Natural killer cell treated with Interleukin-12 subunit alpha and Interleukin-12 subunit beta and Interleukin-15 and Interleukin-18, amount 100 ng/mL, for 72 hours (primary cell): ENCODE data around the gene NTM. TPM values are rescaled to one million over a fixed set of nuclear protein-coding genes. Genes with fewer than 3 reads are reported as not detected.

ENCODE experiments used
- ATAC-seq, 2 donors: fragments of 150-1000 bp; cut with Tn5 transposase in 1 of 2; sonication (Bioruptor Pico), chemical (Tn5 transposase) in 1 of 2; 2 replicates each; pipeline ENCODE4 v1.10.0; 2021
- DNase-seq: peaks from one replicate; pipeline ENCODE4 v3.0.0; 2022; ENCODE audit warnings: low spot score
- H3K27ac Mint-ChIP-seq, 2 donors: 1 replicate in 1 of 2; 2 replicates in 1 of 2; pipeline ENCODE4 v1.8.0; 2022; ENCODE audit warnings: mixed read lengths in 2 of 2, mild to moderate bottlenecking in 1 of 2, moderate library complexity in 1 of 2
- H3K27me3 Mint-ChIP-seq, 2 donors: 1 replicate in 1 of 2; 2 replicates in 1 of 2; pipeline ENCODE4 v1.8.0; 2022; ENCODE audit warnings: mixed read lengths in 2 of 2
- H3K36me3 Mint-ChIP-seq: one replicate; pipeline ENCODE4 v1.8.0; 2022; ENCODE audit warnings: mixed read lengths
- H3K4me1 Mint-ChIP-seq, 2 donors: 1 replicate in 1 of 2; 2 replicates in 1 of 2; pipeline ENCODE4 v1.8.0; 2022; ENCODE audit warnings: low read depth in 2 of 2, mixed read lengths in 2 of 2, mild to moderate bottlenecking in 1 of 2
- H3K4me3 Mint-ChIP-seq: one replicate; pipeline ENCODE4 v1.8.0; 2022; ENCODE audit warnings: mixed read lengths
- H3K9me3 Mint-ChIP-seq: 2 replicates; pipeline ENCODE4 v1.8.0; 2022; ENCODE audit warnings: mixed read lengths
- total RNA-seq, 2 donors: library from RNA; stranded (reverse); gene quantifications; one replicate each; pipeline ENCODE4 v1.2.3, GENCODE V29; 2022

The NTM gene
- total RNA-seq, 2 donors from 2014 or later: not detected

GRCh38 chr11:131530407-131530806, 160.0 kb downstream of the NTM start:
- ATAC-seq (no peak), DNase-seq (no peak)
- H3K27me3 Mint-ChIP-seq: peaks cover 0 to 8% of the 10 kb centered on the region in 2 donors
- H3K36me3 Mint-ChIP-seq: no peaks in the 10 kb centered on the region
- H3K4me3 Mint-ChIP-seq: no peak overlapping the region
- H3K27ac Mint-ChIP-seq: no peak overlapping the region
- no peaks in the 10 kb centered on the region for H3K4me1 Mint-ChIP-seq
- H3K9me3 Mint-ChIP-seq: no peaks in the 10 kb centered on the region

GRCh38 chr11:131533149-131533548, 162.7 kb downstream of the NTM start:
- Mint-ChIP-seq H3K27me3 (peaks cover 6 to 7% of the 10 kb centered on the region in 2 donors), H3K4me1 (no peaks in the 10 kb centered on the region), H3K36me3 (no peaks in the 10 kb centered on the region), H3K27ac (no peak overlapping the region), H3K4me3 (no peak overlapping the region), H3K9me3 (no peaks in the 10 kb centered on the region)
- ATAC-seq: no peak
- DNase-seq: no peak

GRCh38 chr11:131533998-131534397, 163.6 kb downstream of the NTM start:
- ATAC-seq (no peak), DNase-seq (no peak)
- H3K27ac Mint-ChIP-seq: no peak overlapping the region
- no peaks in the 10 kb centered on the region for H3K36me3 Mint-ChIP-seq
- no peak overlapping the region for H3K4me3 Mint-ChIP-seq
- H3K4me1 Mint-ChIP-seq: no peaks in the 10 kb centered on the region
- H3K27me3 Mint-ChIP-seq: peaks cover 3 to 6% of the 10 kb centered on the region in 2 donors
- no peaks in the 10 kb centered on the region for H3K9me3 Mint-ChIP-seq

GRCh38 chr11:131534611-131535010, 164.2 kb downstream of the NTM start:
- Mint-ChIP-seq H3K36me3 (no peaks in the 10 kb centered on the region), H3K9me3 (peaks cover 4% of the 10 kb centered on the region), H3K4me1 (no peaks in the 10 kb centered on the region), H3K4me3 (no peak overlapping the region), H3K27ac (no peak overlapping the region), H3K27me3 (peaks cover 6 to 8% of the 10 kb centered on the region in 2 donors)
- ATAC-seq (no peak), DNase-seq (no peak)

GRCh38 chr11:131536159-131536558, 165.7 kb downstream of the NTM start:
- no peak overlapping the region for H3K4me3 Mint-ChIP-seq
- no peaks in the 10 kb centered on the region for H3K36me3 Mint-ChIP-seq
- H3K9me3 Mint-ChIP-seq: peaks cover 8% of the 10 kb centered on the region
- DNase-seq (no peak), ATAC-seq (no peak)
- no peak overlapping the region for H3K27ac Mint-ChIP-seq
- H3K27me3 Mint-ChIP-seq: peaks cover 5 to 6% of the 10 kb centered on the region in 2 donors
- H3K4me1 Mint-ChIP-seq: no peaks in the 10 kb centered on the region

GRCh38 chr11:131537196-131537595, 166.8 kb downstream of the NTM start:
- ATAC-seq (no peak), DNase-seq (no peak)
- peaks cover 8% of the 10 kb centered on the region for H3K9me3 Mint-ChIP-seq
- peaks cover 5 to 13% of the 10 kb centered on the region in 2 donors for H3K27me3 Mint-ChIP-seq
- H3K36me3 Mint-ChIP-seq: no peaks in the 10 kb centered on the region
- no peak overlapping the region for H3K27ac Mint-ChIP-seq
- H3K4me1 Mint-ChIP-seq: no peaks in the 10 kb centered on the region
- no peak overlapping the region for H3K4me3 Mint-ChIP-seq

GRCh38 chr11:131537748-131538147, 167.3 kb downstream of the NTM start:
- Mint-ChIP-seq H3K9me3 (peaks cover 8% of the 10 kb centered on the region), H3K4me1 (no peaks in the 10 kb centered on the region), H3K4me3 (no peak overlapping the region), H3K27me3 (peaks cover 5 to 13% of the 10 kb centered on the region in 2 donors), H3K27ac (no peak overlapping the region), H3K36me3 (no peaks in the 10 kb centered on the region)
- DNase-seq (no peak), ATAC-seq (no peak)

GRCh38 chr11:131538322-131538721, 167.9 kb downstream of the NTM start:
- Mint-ChIP-seq H3K4me3 (no peak overlapping the region), H3K4me1 (no peaks in the 10 kb centered on the region), H3K36me3 (no peaks in the 10 kb centered on the region), H3K27me3 (peaks cover 5 to 13% of the 10 kb centered on the region in 2 donors), H3K27ac (no peak overlapping the region), H3K9me3 (peaks cover 8% of the 10 kb centered on the region)
- DNase-seq (no peak), ATAC-seq (no peak)

GRCh38 chr11:131540676-131541075, 170.3 kb downstream of the NTM start:
- no peaks in the 10 kb centered on the region for H3K4me1 Mint-ChIP-seq
- no peak for DNase-seq
- H3K9me3 Mint-ChIP-seq: peaks cover 8% of the 10 kb centered on the region
- no peak for ATAC-seq
- H3K27ac Mint-ChIP-seq: no peak overlapping the region
- peaks cover 5 to 25% of the 10 kb centered on the region in 2 donors for H3K27me3 Mint-ChIP-seq
- H3K4me3 Mint-ChIP-seq: no peak overlapping the region
- H3K36me3 Mint-ChIP-seq: no peaks in the 10 kb centered on the region

- DNase-seq (no peak), ATAC-seq (no peak)
- Mint-ChIP-seq H3K4me1 (no peaks in the 10 kb centered on the region), H3K9me3 (peaks cover 8% of the 10 kb centered on the region), H3K4me3 (no peak overlapping the region), H3K27me3 (peaks cover 8 to 19% of the 10 kb centered on the region in 2 donors), H3K27ac (no peak overlapping the region), H3K36me3 (no peaks in the 10 kb centered on the region)
Measured at GRCh38 chr11:131543389-131544025, 173.1 kb downstream of the NTM start.

GRCh38 chr11:131544591-131544990, 174.2 kb downstream of the NTM start:
- DNase-seq: no peak
- H3K4me1 Mint-ChIP-seq: no peaks in the 10 kb centered on the region
- H3K36me3 Mint-ChIP-seq: no peaks in the 10 kb centered on the region
- peaks cover 3 to 19% of the 10 kb centered on the region in 2 donors for H3K27me3 Mint-ChIP-seq
- no peak overlapping the region for H3K4me3 Mint-ChIP-seq
- peaks cover 4% of the 10 kb centered on the region for H3K9me3 Mint-ChIP-seq
- no peak overlapping the region for H3K27ac Mint-ChIP-seq
- no peak for ATAC-seq

GRCh38 chr11:131546218-131546895, 175.9 kb downstream of the NTM start:
- no peak overlapping the region for H3K4me3 Mint-ChIP-seq
- ATAC-seq (peak in 1 of 2 donors; percentile 15), DNase-seq (no peak)
- no peaks in the 10 kb centered on the region for H3K4me1 Mint-ChIP-seq
- H3K27ac Mint-ChIP-seq: no peak overlapping the region
- no peaks in the 10 kb centered on the region for H3K36me3 Mint-ChIP-seq
- H3K9me3 Mint-ChIP-seq: no peaks in the 10 kb centered on the region
- peaks cover 3 to 19% of the 10 kb centered on the region in 2 donors for H3K27me3 Mint-ChIP-seq

- H3K9me3 Mint-ChIP-seq: peaks cover 4% of the 10 kb centered on the region
Measured at GRCh38 chr11:131549099-131549498, 178.7 kb downstream of the NTM start.

GRCh38 chr11:131549770-131550169, 179.4 kb downstream of the NTM start:
- Mint-ChIP-seq H3K36me3 (no peaks in the 10 kb centered on the region), H3K4me1 (no peaks in the 10 kb centered on the region), H3K27me3 (peaks cover 6 to 7% of the 10 kb centered on the region in 2 donors), H3K27ac (no peak overlapping the region), H3K4me3 (no peak overlapping the region), H3K9me3 (peaks cover 4% of the 10 kb centered on the region)
- DNase-seq (no peak), ATAC-seq (no peak)

More at GRCh38 chr11:131549099-131549498, 178.7 kb downstream of the NTM start:
- no peak overlapping the region for H3K27ac Mint-ChIP-seq
- H3K36me3 Mint-ChIP-seq: no peaks in the 10 kb centered on the region
- no peak overlapping the region for H3K4me3 Mint-ChIP-seq
- no peaks in the 10 kb centered on the region for H3K4me1 Mint-ChIP-seq
- DNase-seq (no peak), ATAC-seq (no peak)
- H3K27me3 Mint-ChIP-seq: peaks cover 6 to 12% of the 10 kb centered on the region in 2 donors
